ENCODE measurements around the gene MUC7.
A peak's percentile ranks its signal among the peaks of the same experiment; 100 is the strongest.

Gene MUC7

DNA sequence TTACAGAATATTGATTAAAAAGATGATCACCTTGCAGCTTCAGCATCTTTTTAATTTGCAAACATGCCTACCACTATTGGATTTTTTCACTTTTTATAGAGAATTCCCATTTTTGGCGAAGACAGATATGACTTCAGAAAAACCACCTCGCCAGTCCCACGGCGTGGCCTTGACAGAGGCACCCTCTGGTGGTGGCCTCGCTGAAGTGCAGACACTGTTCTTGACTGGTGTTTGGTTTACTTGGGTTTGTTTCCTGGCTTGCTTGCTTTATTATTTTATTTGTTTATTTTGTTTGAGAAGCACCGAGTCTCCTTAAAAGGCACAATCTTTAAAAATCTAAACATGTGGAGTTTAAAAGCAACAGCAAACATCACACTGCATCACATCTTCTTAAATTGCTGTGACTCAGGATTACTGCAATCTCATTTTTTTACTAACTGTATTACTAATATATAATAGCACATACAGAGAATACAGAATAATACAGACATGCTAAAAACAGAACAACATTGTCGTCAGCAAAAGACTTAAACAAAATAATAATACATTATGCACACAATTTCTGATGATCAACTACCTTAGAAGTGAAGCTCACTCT lies 33.3 kb downstream of the MUC7 start:
- Histone ChIP-seq H3K4me3 (ENCODE audit: control insufficient read depth in 1 of 7, extremely low read depth in 1 of 7, insufficient read depth in 4 of 7, low read depth in 2 of 7, low read length in 6 of 7) (no peak overlapping the region), H3K36me3 (ENCODE audit: control insufficient read depth in 4 of 4, insufficient read depth in 4 of 4, low read length in 3 of 4) (no peaks in the 10 kb centered on the region), H3K4me1 (ENCODE audit: control extremely low read depth in 1 of 4, control insufficient read depth in 4 of 4, insufficient read depth in 4 of 4, low read length in 3 of 4) (no peaks in the 10 kb centered on the region), H3K27ac (ENCODE audit: insufficient read depth in 1 of 2, low read depth in 1 of 2, low read length in 2 of 2, poor library complexity in 1 of 2, severe bottlenecking in 2 of 2) (no peak overlapping the region), H3K27me3 (replicated peaks in 2 of 5; ENCODE audit: control insufficient read depth in 4 of 5, insufficient read depth in 5 of 5, low read length in 4 of 5) (peaks cover 0 to 3% (median 0%) of the 10 kb centered on the region in 5 experiments), H3K9me3 (ENCODE audit: control extremely low read depth in 1 of 5, control insufficient read depth in 4 of 5, insufficient read depth in 2 of 5, low read depth in 1 of 5, low read length in 4 of 5) (no peaks in the 10 kb centered on the region)
- ChIA-PET CTCF (no interaction called here), POLR2A (no interaction called here)
- DNase-seq, result peak; percentile 9 to 51 (median 42)
- 8% methylated on average over 2 of the region's 7 CpGs for WGBS (ENCODE audit: insufficient coverage)

DNA sequence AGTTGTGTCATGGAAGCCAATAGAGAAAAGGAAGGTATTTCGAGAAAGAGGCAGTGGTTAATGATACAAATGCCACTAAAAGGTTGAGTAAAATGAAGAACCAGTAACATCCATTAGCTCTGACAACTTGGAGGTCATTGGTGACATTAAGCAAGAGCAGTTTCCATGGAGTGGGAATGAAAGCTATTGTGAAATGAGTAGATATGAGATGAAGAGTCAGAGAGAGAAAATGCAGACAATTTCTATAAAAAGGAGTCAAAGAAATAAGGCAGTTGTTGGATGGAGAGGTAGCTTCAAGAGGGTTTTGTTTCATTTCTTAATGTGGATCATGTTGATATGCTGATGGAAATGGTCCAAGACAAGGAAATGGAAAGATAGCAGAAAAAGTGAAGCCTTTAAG lies 36.8 kb downstream of the MUC7 start:
- H3K27ac ChIP-seq (ENCODE audit: insufficient read depth in 1 of 2, low read depth in 1 of 2, low read length in 2 of 2, poor library complexity in 1 of 2, severe bottlenecking in 2 of 2), result no peak overlapping the region
- 82% methylated on average over 1 of the region's 1 CpG for WGBS (ENCODE audit: insufficient coverage)
- POLR2A ChIA-PET, result no interaction called here

DNA sequence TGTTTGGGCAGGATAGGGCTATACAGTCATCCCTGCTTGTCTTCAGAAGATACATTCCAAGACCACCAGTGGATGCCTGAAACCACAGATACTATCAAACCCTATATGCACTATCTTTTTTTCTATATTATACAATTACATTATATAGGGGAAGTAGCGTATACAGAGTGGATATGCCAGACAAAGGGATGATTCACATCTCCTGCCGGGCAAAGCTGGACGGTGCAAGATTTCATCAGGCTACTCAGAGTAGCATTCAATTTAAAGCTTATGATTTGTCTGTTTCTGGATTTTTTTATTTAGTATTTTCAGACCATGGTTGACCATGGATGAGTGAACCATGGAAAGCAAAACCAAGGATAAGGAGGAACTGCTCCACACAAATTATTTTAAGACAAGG lies 39.4 kb downstream of the MUC7 start:
- Histone ChIP-seq H3K4me3 (ENCODE audit: control insufficient read depth in 1 of 7, extremely low read depth in 1 of 7, insufficient read depth in 4 of 7, low read depth in 2 of 7, low read length in 6 of 7) (no peak overlapping the region), H3K4me1 (ENCODE audit: control extremely low read depth in 1 of 4, control insufficient read depth in 4 of 4, insufficient read depth in 4 of 4, low read length in 3 of 4) (no peaks in the 10 kb centered on the region), H3K27ac (ENCODE audit: insufficient read depth in 1 of 2, low read depth in 1 of 2, low read length in 2 of 2, poor library complexity in 1 of 2, severe bottlenecking in 2 of 2) (no peak overlapping the region), H3K9me3 (ENCODE audit: control extremely low read depth in 1 of 5, control insufficient read depth in 4 of 5, insufficient read depth in 2 of 5, low read depth in 1 of 5, low read length in 4 of 5) (no peaks in the 10 kb centered on the region), H3K27me3 (replicated peaks in 2 of 5; ENCODE audit: control insufficient read depth in 4 of 5, insufficient read depth in 5 of 5, low read length in 4 of 5) (peaks cover 0 to 4% (median 0%) of the 10 kb centered on the region in 5 experiments), H3K36me3 (ENCODE audit: control insufficient read depth in 4 of 4, insufficient read depth in 4 of 4, low read length in 3 of 4) (no peaks in the 10 kb centered on the region)
- no peak for DNase-seq
- ChIA-PET CTCF (interaction anchor here (1.0 to 1.3 kb wide), 3 partner anchors 10 to 35 kb away, joined by 3 to 4 read pairs (median 3); no protein-coding TSS in a partner anchor), POLR2A (no interaction called here)
- no CpG with 5 or more reads among the region's 3 CpGs for WGBS (ENCODE audit: insufficient coverage)

More for the DNA sequence above, 36.8 kb downstream of the MUC7 start:
- DNase-seq, result no peak
- CTCF ChIA-PET, result no interaction called here
- H3K9me3 ChIP-seq (ENCODE audit: control extremely low read depth in 1 of 5, control insufficient read depth in 4 of 5, insufficient read depth in 2 of 5, low read depth in 1 of 5, low read length in 4 of 5), result no peaks in the 10 kb centered on the region
- no peaks in the 10 kb centered on the region for H3K36me3 ChIP-seq (ENCODE audit: control insufficient read depth in 4 of 4, insufficient read depth in 4 of 4, low read length in 3 of 4)
- H3K4me1 ChIP-seq (ENCODE audit: control extremely low read depth in 1 of 4, control insufficient read depth in 4 of 4, insufficient read depth in 4 of 4, low read length in 3 of 4), result no peaks in the 10 kb centered on the region
- H3K4me3 ChIP-seq (ENCODE audit: control insufficient read depth in 1 of 7, extremely low read depth in 1 of 7, insufficient read depth in 4 of 7, low read depth in 2 of 7, low read length in 6 of 7), result no peak overlapping the region
- peaks cover 0 to 4% (median 0%) of the 10 kb centered on the region in 5 experiments for H3K27me3 ChIP-seq (replicated peaks in 2 of 5; ENCODE audit: control insufficient read depth in 4 of 5, insufficient read depth in 5 of 5, low read length in 4 of 5)

DNA sequence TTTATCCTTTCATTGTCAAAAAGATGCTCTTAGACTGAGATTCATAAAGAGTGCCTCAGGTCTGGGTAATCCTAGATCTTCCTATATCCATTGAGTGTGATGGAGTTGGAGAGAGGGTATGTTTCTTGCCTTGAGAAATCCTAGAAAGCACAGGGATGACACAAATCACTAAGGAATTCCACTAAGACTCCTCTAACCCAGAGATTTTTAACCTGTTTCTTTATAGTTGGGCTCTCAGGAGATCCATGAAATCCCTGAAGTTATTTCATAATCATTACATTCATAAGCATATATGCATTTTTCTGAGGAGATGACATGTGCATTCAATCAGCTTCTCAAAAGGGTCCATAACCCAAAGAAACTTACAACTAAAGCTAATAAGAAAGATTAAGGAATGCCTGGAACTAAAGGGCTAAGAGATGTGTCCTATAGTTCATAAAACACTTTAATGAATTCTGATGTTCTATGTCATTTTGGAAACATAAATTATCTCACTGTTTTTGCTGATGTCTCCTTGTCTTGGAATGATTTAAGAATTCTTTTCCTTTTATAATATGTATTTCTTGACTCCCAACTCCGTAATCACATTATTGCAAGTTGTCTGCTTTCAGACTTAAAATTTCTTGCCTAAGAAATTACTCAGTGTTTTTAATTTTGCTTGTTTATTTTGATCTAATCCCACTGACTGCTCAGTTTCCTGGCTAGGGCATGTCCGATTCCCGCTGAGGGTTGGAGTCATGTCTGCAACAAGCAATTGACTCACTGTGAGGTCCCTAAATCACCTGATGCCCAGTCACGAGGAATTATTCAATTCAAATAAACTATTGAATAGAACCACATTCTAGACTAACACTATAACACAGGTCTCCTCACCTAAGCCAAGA lies 43.6 kb downstream of the MUC7 start:
- Histone ChIP-seq H3K27me3 (replicated peaks in 2 of 5; ENCODE audit: control insufficient read depth in 4 of 5, insufficient read depth in 5 of 5, low read length in 4 of 5) (peaks cover 0 to 2% (median 0%) of the 10 kb centered on the region in 5 experiments), H3K36me3 (ENCODE audit: control insufficient read depth in 4 of 4, insufficient read depth in 4 of 4, low read length in 3 of 4) (no peaks in the 10 kb centered on the region), H3K4me1 (ENCODE audit: control extremely low read depth in 1 of 4, control insufficient read depth in 4 of 4, insufficient read depth in 4 of 4, low read length in 3 of 4) (no peaks in the 10 kb centered on the region), H3K4me3 (ENCODE audit: control insufficient read depth in 1 of 7, extremely low read depth in 1 of 7, insufficient read depth in 4 of 7, low read depth in 2 of 7, low read length in 6 of 7) (no peak overlapping the region), H3K27ac (ENCODE audit: insufficient read depth in 1 of 2, low read depth in 1 of 2, low read length in 2 of 2, poor library complexity in 1 of 2, severe bottlenecking in 2 of 2) (no peak overlapping the region), H3K9me3 (ENCODE audit: control extremely low read depth in 1 of 5, control insufficient read depth in 4 of 5, insufficient read depth in 2 of 5, low read depth in 1 of 5, low read length in 4 of 5) (no peaks in the 10 kb centered on the region)
- CTCF ChIA-PET, result no interaction called here
- POLR2A ChIA-PET, result no interaction called here
- WGBS (ENCODE audit: insufficient coverage), result 79% methylated on average over 2 of the region's 4 CpGs
- DNase-seq, result no peak

DNA sequence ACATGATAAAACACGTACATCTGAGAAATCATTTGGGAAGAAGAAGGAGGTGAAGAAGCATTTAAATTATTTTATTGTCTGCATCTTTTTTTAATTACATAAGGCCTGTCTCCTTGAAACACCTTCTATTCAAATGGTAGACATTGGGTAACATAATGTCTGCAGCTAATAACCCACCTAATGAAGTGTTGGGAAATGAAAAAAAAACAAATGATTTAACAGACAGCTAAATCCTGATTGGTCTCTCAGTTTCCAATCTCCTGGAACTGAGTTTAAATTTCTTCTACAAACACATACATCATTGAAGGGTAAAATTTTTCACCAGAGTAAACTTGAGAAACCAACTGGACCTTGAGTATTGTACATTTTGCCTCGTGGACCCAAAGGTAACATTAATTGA lies 46.3 kb downstream of the MUC7 start, which contains the start of gene AMTN:
Gene AMTN (plus strand): TSS at position 301 of the 400 bp plus-strand sequence. CDS start 209 bp downstream, outside the sequence.
- H3K9me3 ChIP-seq (ENCODE audit: control extremely low read depth in 1 of 5, control insufficient read depth in 4 of 5, insufficient read depth in 2 of 5, low read depth in 1 of 5, low read length in 4 of 5), result no peaks in the 10 kb centered on the region
- H3K4me3 ChIP-seq (ENCODE audit: control insufficient read depth in 1 of 7, extremely low read depth in 1 of 7, insufficient read depth in 4 of 7, low read depth in 2 of 7, low read length in 6 of 7), result no peak within 1 kb of the TSS
- peaks cover 0 to 2% (median 0%) of the 10 kb centered on the region in 5 experiments for H3K27me3 ChIP-seq (replicated peaks in 2 of 5; ENCODE audit: control insufficient read depth in 4 of 5, insufficient read depth in 5 of 5, low read length in 4 of 5)
- ChIA-PET POLR2A (no interaction called here), CTCF (no interaction called here)
- no CpG with 5 or more reads among the region's 2 CpGs for WGBS (ENCODE audit: insufficient coverage)
- no peaks in the 10 kb centered on the region for H3K36me3 ChIP-seq (ENCODE audit: control insufficient read depth in 4 of 4, insufficient read depth in 4 of 4, low read length in 3 of 4)
- no peak within 1 kb of the TSS for H3K27ac ChIP-seq (ENCODE audit: insufficient read depth in 1 of 2, low read depth in 1 of 2, low read length in 2 of 2, poor library complexity in 1 of 2, severe bottlenecking in 2 of 2)
- no peak for DNase-seq
- no peaks in the 10 kb centered on the region for H3K4me1 ChIP-seq (ENCODE audit: control extremely low read depth in 1 of 4, control insufficient read depth in 4 of 4, insufficient read depth in 4 of 4, low read length in 3 of 4)

DNA sequence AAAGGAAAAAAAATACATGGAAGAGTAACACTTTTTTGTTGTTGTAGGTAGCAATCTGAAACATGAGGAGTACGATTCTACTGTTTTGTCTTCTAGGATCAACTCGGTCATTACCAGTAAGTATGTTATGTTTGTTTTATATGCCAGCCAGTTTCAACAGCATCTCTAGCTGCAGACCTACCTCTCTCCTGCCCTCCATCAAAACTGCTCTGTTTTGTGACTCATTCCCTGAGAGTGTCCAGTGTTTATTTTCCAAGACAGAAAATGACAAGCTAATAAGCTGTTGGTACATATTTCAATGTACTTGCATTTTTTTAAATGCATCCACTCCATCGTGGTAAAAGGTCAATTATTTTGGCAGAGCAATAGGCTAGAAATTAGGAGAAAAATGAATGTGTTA lies 46.7 kb downstream of the MUC7 start:
- Histone ChIP-seq H3K36me3 (ENCODE audit: control insufficient read depth in 4 of 4, insufficient read depth in 4 of 4, low read length in 3 of 4) (no peaks in the 10 kb centered on the region), H3K4me1 (ENCODE audit: control extremely low read depth in 1 of 4, control insufficient read depth in 4 of 4, insufficient read depth in 4 of 4, low read length in 3 of 4) (no peaks in the 10 kb centered on the region), H3K27me3 (replicated peaks in 2 of 5; ENCODE audit: control insufficient read depth in 4 of 5, insufficient read depth in 5 of 5, low read length in 4 of 5) (peaks cover 0 to 2% (median 0%) of the 10 kb centered on the region in 5 experiments), H3K4me3 (ENCODE audit: control insufficient read depth in 1 of 7, extremely low read depth in 1 of 7, insufficient read depth in 4 of 7, low read depth in 2 of 7, low read length in 6 of 7) (no peak overlapping the region), H3K9me3 (ENCODE audit: control extremely low read depth in 1 of 5, control insufficient read depth in 4 of 5, insufficient read depth in 2 of 5, low read depth in 1 of 5, low read length in 4 of 5) (no peaks in the 10 kb centered on the region), H3K27ac (ENCODE audit: insufficient read depth in 1 of 2, low read depth in 1 of 2, low read length in 2 of 2, poor library complexity in 1 of 2, severe bottlenecking in 2 of 2) (no peak overlapping the region)
- no peak for DNase-seq
- ChIA-PET CTCF (no interaction called here), POLR2A (no interaction called here)
- no CpG with 5 or more reads among the region's 3 CpGs for WGBS (ENCODE audit: insufficient coverage)

DNA sequence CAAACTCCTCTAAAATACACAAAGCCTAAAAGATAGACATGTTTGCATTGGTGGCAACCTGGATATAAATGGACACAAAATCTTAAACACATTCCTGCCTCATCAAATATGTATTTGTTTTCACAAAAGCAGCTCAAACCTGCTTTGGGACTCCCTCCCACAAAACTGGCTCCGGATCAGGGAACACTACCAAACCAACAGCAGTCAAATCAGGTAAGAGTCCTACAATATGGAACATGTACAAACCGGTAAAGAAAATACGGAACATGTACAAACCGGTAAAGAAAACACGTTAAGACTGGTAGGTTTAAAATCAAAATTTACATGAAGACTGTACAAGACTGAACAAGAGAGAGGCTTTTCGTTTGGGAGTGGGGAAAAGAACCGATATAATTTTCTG lies 50.6 kb downstream of the MUC7 start:
- Histone ChIP-seq H3K4me1 (ENCODE audit: control extremely low read depth in 1 of 4, control insufficient read depth in 4 of 4, insufficient read depth in 4 of 4, low read length in 3 of 4) (no peaks in the 10 kb centered on the region), H3K4me3 (ENCODE audit: control insufficient read depth in 1 of 7, extremely low read depth in 1 of 7, insufficient read depth in 4 of 7, low read depth in 2 of 7, low read length in 6 of 7) (no peak overlapping the region), H3K36me3 (ENCODE audit: control insufficient read depth in 4 of 4, insufficient read depth in 4 of 4, low read length in 3 of 4) (no peaks in the 10 kb centered on the region), H3K27me3 (replicated peaks in 2 of 5; ENCODE audit: control insufficient read depth in 4 of 5, insufficient read depth in 5 of 5, low read length in 4 of 5) (peaks cover 0 to 4% (median 0%) of the 10 kb centered on the region in 5 experiments), H3K9me3 (ENCODE audit: control extremely low read depth in 1 of 5, control insufficient read depth in 4 of 5, insufficient read depth in 2 of 5, low read depth in 1 of 5, low read length in 4 of 5) (no peaks in the 10 kb centered on the region), H3K27ac (ENCODE audit: insufficient read depth in 1 of 2, low read depth in 1 of 2, low read length in 2 of 2, poor library complexity in 1 of 2, severe bottlenecking in 2 of 2) (no peak overlapping the region)
- DNase-seq, result no peak
- CTCF ChIA-PET, result no interaction called here
- WGBS (ENCODE audit: insufficient coverage), result 82% methylated on average over 2 of the region's 7 CpGs
- POLR2A ChIA-PET, result no interaction called here

Measured in common myeloid progenitor, CD34-positive (primary cell).